Suppressor macrophage (primary cell): ENCODE data around the gene TMEM184B.

Experiments used
- DNase-seq, 4 experiments: peaks; one replicate each; pipeline ENCODE4 v3.0.0-alpha.2; 2020 to 2022

TMEM184B gene

GRCh38 chr22:38308791-38309498, 36.1 kb upstream of the TMEM184B start:
- no peak for DNase-seq

GRCh38 chr22:38305471-38306448, 33.0 kb upstream of the TMEM184B start:
- peak; percentile 12 to 53 (median 34) for DNase-seq

- no peak for DNase-seq
Observed at GRCh38 chr22:38304526-38304925, 31.7 kb upstream of the TMEM184B start.

- no peak for DNase-seq
Observed at GRCh38 chr22:38303974-38304373, 31.2 kb upstream of the TMEM184B start.

- no peak for DNase-seq
Observed at GRCh38 chr22:38302906-38303305, 30.1 kb upstream of the TMEM184B start.

- DNase-seq: no peak
Observed at GRCh38 chr22:38300946-38301345, 28.1 kb upstream of the TMEM184B start.

- no peak for DNase-seq
Observed at GRCh38 chr22:38300197-38300945, 27.6 kb upstream of the TMEM184B start.

GRCh38 chr22:38299770-38300102, 26.9 kb upstream of the TMEM184B start:
- DNase-seq: no peak

GRCh38 chr22:38298312-38299005, 25.6 kb upstream of the TMEM184B start:
- peak in 1 of 4 experiments; percentile 42 for DNase-seq

- DNase-seq: no peak
Observed at GRCh38 chr22:38296372-38296771, 23.6 kb upstream of the TMEM184B start.

- DNase-seq: no peak
Observed at GRCh38 chr22:38295863-38296262, 23.1 kb upstream of the TMEM184B start.

- no peak for DNase-seq
Observed at GRCh38 chr22:38295339-38295738, 22.5 kb upstream of the TMEM184B start.

GRCh38 chr22:38294193-38294592, 21.4 kb upstream of the TMEM184B start:
- DNase-seq: no peak

- DNase-seq: peak in 1 of 4 experiments; percentile 23
Observed at GRCh38 chr22:38292694-38293093, 19.9 kb upstream of the TMEM184B start.

GRCh38 chr22:38291201-38291777, 18.5 kb upstream of the TMEM184B start:
- DNase-seq: no peak

GRCh38 chr22:38290347-38290746, 17.5 kb upstream of the TMEM184B start:
- no peak for DNase-seq

GRCh38 chr22:38289583-38290082, 16.8 kb upstream of the TMEM184B start:
- peak; percentile 6 to 55 (median 43) for DNase-seq

GRCh38 chr22:38286915-38287669, 14.3 kb upstream of the TMEM184B start:
- no peak for DNase-seq

GRCh38 chr22:38285018-38285417, 12.2 kb upstream of the TMEM184B start:
- DNase-seq: no peak

GRCh38 chr22:38284042-38284402, 11.2 kb upstream of the TMEM184B start:
- DNase-seq: no peak

GRCh38 chr22:38282397-38282796, 9.6 kb upstream of the TMEM184B start:
- no peak for DNase-seq
